ENCODE measurements around the gene SEC23B.

DNA sequence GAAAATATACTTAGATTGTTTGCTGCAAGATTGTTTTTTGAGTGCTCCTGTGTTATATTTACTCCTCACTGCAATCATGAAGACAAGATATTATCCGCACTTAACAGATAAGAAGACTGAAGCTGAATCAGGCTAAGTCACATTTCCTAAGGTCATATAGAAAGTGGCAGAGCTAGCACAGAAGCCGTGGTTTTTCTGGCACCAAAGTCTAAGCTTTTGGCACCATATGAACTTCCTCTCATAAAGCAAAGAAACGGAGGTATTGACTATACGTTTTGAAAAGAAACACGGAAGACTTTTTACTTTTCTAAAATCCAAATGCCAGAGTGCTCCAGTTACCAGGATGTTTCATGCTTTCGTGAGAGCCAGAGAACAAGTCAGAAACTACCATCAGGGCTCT, 70.8 kb downstream of the SEC23B start:
- TF ChIP-seq EZH2 (IDR thresholded peaks at IDR 0.05; ENCODE audit: borderline replicate concordance, low read depth, low read length, severe bottlenecking), result no peak
- no peak for TF ChIP-seq CTCF (IDR thresholded peaks at IDR 0.05; ENCODE audit: borderline replicate concordance, extremely low read depth, low read length, poor library complexity, severe bottlenecking)

Measured in DND-41 (cell line).